Neural crest cell (in vitro differentiated cells): ENCODE results near the gene TCF4. TPM values are rescaled to one million over a fixed set of nuclear protein-coding genes. Genes with fewer than 3 reads are reported as not detected.

Experiments used
- DNase-seq: peaks from one replicate; pipeline ENCODE4 v3.0.0; 2021; ENCODE audit warnings: low read depth, mixed read lengths, low spot score
- H3K27ac Mint-ChIP-seq: one replicate; pipeline ENCODE4 v1.8.0; 2021; ENCODE audit warnings: mild to moderate bottlenecking, mixed read lengths; ENCODE audit not compliant: unreplicated experiment
- H3K27me3 Mint-ChIP-seq: 2 replicates; pipeline ENCODE4 v1.8.0; 2021; ENCODE audit warnings: low read depth, mild to moderate bottlenecking, mixed read lengths
- H3K36me3 Mint-ChIP-seq: 2 replicates; pipeline ENCODE4 v1.8.0; 2021; ENCODE audit warnings: low read depth, mild to moderate bottlenecking, mixed read lengths
- H3K4me1 Mint-ChIP-seq: 2 replicates; pipeline ENCODE4 v1.8.0; 2021; ENCODE audit warnings: mixed read lengths
- H3K4me3 Mint-ChIP-seq: one replicate; pipeline ENCODE4 v1.8.0; 2021; ENCODE audit warnings: mild to moderate bottlenecking, mixed read lengths
- H3K9me3 Mint-ChIP-seq: 2 replicates; pipeline ENCODE4 v1.8.0; 2021; ENCODE audit warnings: mixed read lengths
- CTCF ChIP-seq: fragments of 200-600 bp; sonication (generic); conservative IDR thresholded peaks from 2 replicates; pipeline ENCODE4 v1.5.0; 2021; ENCODE audit warnings: antibody characterized with exemption, mild to moderate bottlenecking
- total RNA-seq: library from RNA; stranded (reverse); gene quantifications from 2 replicates; pipeline ENCODE4 v1.2.1, GENCODE V29; 2021

Gene TCF4
- total RNA-seq, 1 donor from 2014 or later = 89.9 TPM

- Mint-ChIP-seq H3K4me3 (no peak overlapping the region), H3K4me1 (peaks cover 19% of the 10 kb centered on the region), H3K27ac (no peak overlapping the region), H3K9me3 (no peaks in the 10 kb centered on the region), H3K36me3 (no peaks in the 10 kb centered on the region), H3K27me3 (no peaks in the 10 kb centered on the region)
- DNase-seq = no peak
- no peak for TF ChIP-seq CTCF
Measured at GRCh38 chr18:55340998-55341397, 247.0 kb downstream of the TCF4 start.

DNA sequence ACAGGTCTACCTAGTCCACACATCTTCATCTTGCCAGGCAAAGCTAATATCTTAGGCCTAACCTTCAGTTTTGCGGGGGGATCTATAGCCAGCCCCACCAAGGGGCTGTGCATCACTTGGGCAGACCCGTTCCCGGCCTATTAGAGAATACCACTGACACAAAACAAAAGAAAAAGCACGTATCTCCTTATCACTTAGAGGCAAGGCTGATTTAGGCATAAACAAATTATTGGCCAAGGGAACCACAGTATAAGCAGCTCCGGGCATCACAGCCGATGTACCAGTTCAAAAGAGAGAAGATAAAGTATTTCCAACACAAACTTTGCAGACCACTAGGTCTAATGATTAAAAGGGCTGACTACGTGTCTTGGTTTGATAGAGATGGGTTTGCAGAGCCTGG lies 248.0 kb downstream of the TCF4 start:
- TF ChIP-seq CTCF = no peak
- DNase-seq = no peak
- no peak overlapping the region for H3K27ac Mint-ChIP-seq
- H3K4me3 Mint-ChIP-seq = no peak overlapping the region
- H3K27me3 Mint-ChIP-seq = no peaks in the 10 kb centered on the region
- H3K4me1 Mint-ChIP-seq = peaks cover 15% of the 10 kb centered on the region
- no peaks in the 10 kb centered on the region for H3K9me3 Mint-ChIP-seq
- no peaks in the 10 kb centered on the region for H3K36me3 Mint-ChIP-seq

GRCh38 chr18:55338978-55339650 lies 248.9 kb downstream of the TCF4 start:
- H3K27ac Mint-ChIP-seq = no peak overlapping the region

GRCh38 chr18:55337908-55338521 lies 250.0 kb downstream of the TCF4 start:
- Mint-ChIP-seq H3K9me3 (no peaks in the 10 kb centered on the region), H3K27me3 (no peaks in the 10 kb centered on the region), H3K36me3 (no peaks in the 10 kb centered on the region), H3K4me1 (peaks cover 12% of the 10 kb centered on the region), H3K4me3 (no peak overlapping the region), H3K27ac (no peak overlapping the region)
- TF ChIP-seq CTCF = no peak
- no peak for DNase-seq

More at GRCh38 chr18:55338978-55339650, 248.9 kb downstream of the TCF4 start:
- DNase-seq = no peak
- H3K36me3 Mint-ChIP-seq = no peaks in the 10 kb centered on the region
- H3K27me3 Mint-ChIP-seq = no peaks in the 10 kb centered on the region
- H3K4me1 Mint-ChIP-seq = peaks cover 12% of the 10 kb centered on the region
- no peaks in the 10 kb centered on the region for H3K9me3 Mint-ChIP-seq
- H3K4me3 Mint-ChIP-seq = no peak overlapping the region
- peak; percentile 15 for TF ChIP-seq CTCF

- Mint-ChIP-seq H3K27ac (no peak overlapping the region), H3K27me3 (no peaks in the 10 kb centered on the region), H3K4me3 (no peak overlapping the region)
Measured at GRCh38 chr18:55337138-55337537, 250.9 kb downstream of the TCF4 start.

More at GRCh38 chr18:55337138-55337537, 250.9 kb downstream of the TCF4 start:
- TF ChIP-seq CTCF = no peak
- H3K36me3 Mint-ChIP-seq = no peaks in the 10 kb centered on the region
- no peaks in the 10 kb centered on the region for H3K9me3 Mint-ChIP-seq
- DNase-seq = no peak
- H3K4me1 Mint-ChIP-seq = peaks cover 12% of the 10 kb centered on the region
